SK-N-MC (cell line): ENCODE results near the gene TBC1D24.

Experiments used
- EZH2 ChIP-seq: fragments of 200-600 bp; sonication (generic); IDR thresholded peaks from one replicate; pipeline ENCODE4 v1.6.1; 2017; ENCODE audit warnings: antibody characterized with exemption
- FOXP2 ChIP-seq: optimal IDR thresholded peaks from 2 replicates; pipeline ENCODE3; 2011; ENCODE audit warnings: mild to moderate bottlenecking, moderate library complexity; ENCODE audit not compliant: insufficient read depth; ENCODE audit errors: extremely low read length, control extremely low read depth
- POLR2AphosphoS5 ChIP-seq: IDR thresholded peaks from 2 replicates; pipeline ENCODE4 v1.6.1; 2012; ENCODE audit warnings: mild to moderate bottlenecking, low read depth, low read length, borderline replicate concordance

- TF ChIP-seq POLR2AphosphoS5: no peak
- TF ChIP-seq EZH2: no peak
- no peak for TF ChIP-seq FOXP2
These were observed 19.7 kb downstream of the TBC1D24 start for GRCh38 chr16:2494616-2495015.
